B cell (primary cell): ENCODE results near the gene ARPC2. TPM values are rescaled to one million over a fixed set of nuclear protein-coding genes. Genes with fewer than 3 reads are reported as not detected.

Source experiments
- ATAC-seq: fragments of 200-7000 bp; cut with Tn5 transposase; one replicate; pipeline ENCODE4 v1.10.0; 2021; ENCODE audit warnings: low read depth, mild to moderate bottlenecking, moderate number of reproducible peaks, moderate library complexity
- CTCF ChIA-PET: fragments of 350-600 bp; sonication (Branson Sonifier 250); formaldehyde crosslinking; loops from one replicate; lab custom pipeline; 2021; ENCODE audit warnings: antibody characterized with exemption, inconsistent platforms; lab: Charles Lee
- POLR2A ChIA-PET: fragments of 350-600 bp; sonication (Branson Sonifier 250); formaldehyde crosslinking; loops from one replicate; lab custom pipeline; 2021; ENCODE audit warnings: antibody characterized with exemption; lab: Charles Lee
- DNase-seq: peaks from one replicate; pipeline ENCODE4 v3.0.0; 2013
- H2AFZ ChIP-seq: 2 replicates; pipeline ENCODE4 v1.6.1; 2012; ENCODE audit warnings: mild to moderate bottlenecking, low read depth, low read length; ENCODE audit not compliant: insufficient read depth, poor library complexity, severe bottlenecking
- H3K27ac ChIP-seq, 2 donors: 1 replicate in 1 of 2; 2 replicates in 1 of 2; pipeline ENCODE4 v1.5.1; 2012 to 2013; ENCODE audit warnings: low read length in 2 of 2, mild to moderate bottlenecking in 2 of 2, moderate library complexity in 1 of 2
- H3K27me3 ChIP-seq, 4 experiments: fragments of 200-600 bp in 1 of 4; sonication (generic) in 1 of 4; replicated peaks in 1 of 4; 1 replicate in 2 of 4; 2 replicates in 2 of 4; pipeline versions ENCODE4 v1.6.1 to v1.7.0; 2013 to 2016; ENCODE audit warnings: low read length in 3 of 4, mild to moderate bottlenecking in 2 of 4, mixed read lengths in 1 of 4, moderate library complexity in 1 of 4; ENCODE audit not compliant: insufficient read depth in 4 of 4, control insufficient read depth in 3 of 4; ENCODE audit errors: control extremely low read depth in 1 of 4
- H3K36me3 ChIP-seq, 2 experiments: replicated peaks in 1 of 2; 1 replicate in 1 of 2; 2 replicates in 1 of 2; pipeline versions ENCODE4 v1.6.1 to v1.7.1; 2013; ENCODE audit warnings: low read length in 1 of 2; ENCODE audit not compliant: insufficient read depth in 2 of 2, control insufficient read depth in 1 of 2; ENCODE audit errors: control extremely low read depth in 1 of 2, extremely low read depth in 1 of 2
- H3K4me1 ChIP-seq, 2 donors: fragments of 200-600 bp in 1 of 2; sonication (generic) in 1 of 2; 1 replicate in 1 of 2; 2 replicates in 1 of 2; pipeline versions ENCODE4 v1.5.1 to v1.6.1; 2013 to 2017; ENCODE audit warnings: low read length in 2 of 2; ENCODE audit not compliant: control insufficient read depth in 2 of 2, insufficient read depth in 2 of 2
- H3K4me2 ChIP-seq: replicated peaks from 2 replicates; pipeline ENCODE3; 2012; ENCODE audit warnings: mild to moderate bottlenecking, low read depth, low read length; ENCODE audit not compliant: poor library complexity, severe bottlenecking
- H3K4me3 ChIP-seq, 5 experiments: fragments of 200-600 bp in 1 of 5; sonication (generic) in 1 of 5; 1 replicate in 3 of 5; 2 replicates in 2 of 5; pipeline versions ENCODE4 v1.5.1 to v1.7.0; 2011 to 2016; ENCODE audit warnings: low read length in 4 of 5, mild to moderate bottlenecking in 4 of 5, low read depth in 2 of 5, control low read depth in 1 of 5, moderate library complexity in 1 of 5; ENCODE audit not compliant: insufficient read depth in 1 of 5; ENCODE audit errors: control extremely low read depth in 1 of 5, extremely low read depth in 1 of 5
- H3K79me2 ChIP-seq: fragments of 200-600 bp; sonication (generic); one replicate; pipeline ENCODE4 v1.6.0; 2016; ENCODE audit warnings: low read length; ENCODE audit not compliant: control insufficient read depth, insufficient read depth
- H3K9ac ChIP-seq: fragments of 200-600 bp; sonication (generic); 2 replicates; pipeline ENCODE4 v1.6.1; 2017; ENCODE audit warnings: mild to moderate bottlenecking, low read length, moderate library complexity
- H3K9me3 ChIP-seq, 3 donors: one replicate each; pipeline versions ENCODE4 v1.6.1 to v1.7.1; 2013; ENCODE audit warnings: low read length in 2 of 3; ENCODE audit not compliant: control insufficient read depth in 2 of 3, insufficient read depth in 1 of 3; ENCODE audit errors: control extremely low read depth in 1 of 3
- H4K20me1 ChIP-seq: 2 replicates; pipeline ENCODE4 v1.6.0; 2012; ENCODE audit warnings: mild to moderate bottlenecking, low read length; ENCODE audit not compliant: insufficient read depth, control insufficient read depth, poor library complexity, severe bottlenecking
- H3K27ac Mint-ChIP-seq: one replicate; pipeline ENCODE4 v1.8.0; 2021; ENCODE audit warnings: mixed read lengths
- H3K27me3 Mint-ChIP-seq: one replicate; pipeline ENCODE4 v1.8.0; 2021; ENCODE audit warnings: mixed read lengths
- H3K4me1 Mint-ChIP-seq: one replicate; pipeline ENCODE4 v1.8.0; 2021; ENCODE audit warnings: mixed read lengths
- H3K4me3 Mint-ChIP-seq: one replicate; pipeline ENCODE4 v1.8.0; 2021; ENCODE audit warnings: mixed read lengths
- H3K9me3 Mint-ChIP-seq: one replicate; pipeline ENCODE4 v1.8.0; 2022; ENCODE audit warnings: mixed read lengths; ENCODE audit not compliant: insufficient read depth
- CTCF ChIP-seq: fragments of 200-600 bp; IDR thresholded peaks from one replicate; pipeline ENCODE4 v1.8.0; 2022; ENCODE audit warnings: antibody characterized with exemption, mild to moderate bottlenecking
- EZH2 ChIP-seq: IDR thresholded peaks from 2 replicates; pipeline ENCODE4 v1.6.1; 2012; ENCODE audit warnings: borderline replicate concordance, low read depth, mild to moderate bottlenecking, moderate library complexity, low read length; ENCODE audit not compliant: insufficient read depth, poor library complexity, severe bottlenecking
- WGBS: methylation state at CpG from one replicate; pipeline ENCODE4 v1.1.5; 2013; ENCODE audit warnings: missing lambda C conversion rate; ENCODE audit not compliant: insufficient coverage; 5-methylcytosine and 5-hydroxymethylcytosine counted together
- intact Hi-C: fragments of 100-400 bp; cut with micrococcal nuclease; formaldehyde crosslinking; loops from one replicate; pipeline ENCODE4 v1.10.0; 2022
- polyA plus RNA-seq: library from polyadenylated mRNA; depleted of rRNA; stranded (reverse); fragments of >200 nt; gene quantifications from 2 replicates; pipeline ENCODE4 v1.2.3, GENCODE V29; 2012
- total RNA-seq, 2 donors: library from RNA; stranded (reverse); fragments of 120-200 nt in 1 of 2; gene quantifications; 1 replicate in 1 of 2; 2 replicates in 1 of 2; pipeline versions ENCODE4 v1.2.3 to v1.2.4, GENCODE V29; 2013 to 2022

ARPC2 gene
- total and polyA plus RNA-seq, 2 donors (not counting 1 experiment from before 2014, with no cell fraction given): 314 to 343 TPM

- H3K9ac ChIP-seq: peak overlapping the region; percentile 100
- H3K27me3 ChIP-seq: no peaks in the 10 kb centered on the region
- CTCF ChIA-PET: interaction anchor here (1.1 to 1.9 kb wide), 4 partner anchors 8 to 55 kb away, joined by 4 to 16 read pairs (median 5); partner anchors contain the start of gene CXCR1
- peaks cover 0 to 19% of the 10 kb centered on the region in 2 experiments for H3K36me3 ChIP-seq
- peak overlapping the region; percentile 62 for H2AFZ ChIP-seq
- no peaks in the 10 kb centered on the region for H3K9me3 Mint-ChIP-seq
- intact Hi-C loops: loop anchor here (1.0 to 5.0 kb wide), 10 partner anchors 40 to 1170 kb away; partner anchors contain the start of genes AAMP, CNOT9, CNPPD1 and DNPEP
- peaks cover 37% of the 10 kb centered on the region for H4K20me1 ChIP-seq
- H3K4me1 Mint-ChIP-seq: peaks cover 50% of the 10 kb centered on the region
- no peaks in the 10 kb centered on the region for H3K27me3 Mint-ChIP-seq
- no peak for TF ChIP-seq CTCF
- TF ChIP-seq EZH2: no peak
- H3K9me3 ChIP-seq: no peaks in the 10 kb centered on the region
- H3K27ac ChIP-seq: peak overlapping the region; percentile 95 to 99
- ATAC-seq (peak; percentile 59), DNase-seq (peak; percentile 80)
- peak overlapping the region; percentile 93 to 99 (median 97) for H3K4me3 ChIP-seq
- H3K79me2 ChIP-seq: peaks cover 73% of the 10 kb centered on the region
- peak overlapping the region; percentile 94 for H3K27ac Mint-ChIP-seq
- WGBS: under 1% methylated on average over 40 of the region's 47 CpGs
- H3K4me2 ChIP-seq: peak overlapping the region; percentile 79
- POLR2A ChIA-PET: interaction anchor here (2.8 kb wide), 1 partner anchor 53 kb away, joined by 11 read pairs; the partner anchor contains the start of genes AAMP and PNKD
- peak overlapping the region; percentile 90 for H3K4me3 Mint-ChIP-seq
- H3K4me1 ChIP-seq: peaks cover 44 to 53% of the 10 kb centered on the region in 2 donors
These were observed 625 bp downstream of the ARPC2 start for GRCh38 chr2:218217360-218218267.
